Liver (tissue), 3 donors: Measurements from ENCODE around the gene CCIN.
"Not testable (repeated sequence)": the region's sequence is repeated elsewhere in the genome, so short reads cannot be mapped to it uniquely, and the experiment has no call there.

Experiments
- EGR1 ChIP-seq, 2 donors: IDR thresholded peaks; 2 replicates each; pipeline ENCODE4 v1.6.1; 2016 to 2018; ENCODE audit warnings: antibody characterized with exemption in 2 of 2, low read depth in 2 of 2
- FOXA1 ChIP-seq: IDR thresholded peaks from 2 replicates; pipeline ENCODE4 v1.6.1; 2016; ENCODE audit warnings: antibody characterized with exemption
- GABPA ChIP-seq, 2 donors: IDR thresholded peaks in 1 of 2; conservative IDR thresholded peaks in 1 of 2; 2 replicates each; pipeline ENCODE4 v1.6.1; 2016; ENCODE audit warnings: antibody characterized with exemption in 2 of 2, mild to moderate bottlenecking in 1 of 2, moderate library complexity in 1 of 2
- JUND ChIP-seq, 2 donors: IDR thresholded peaks; 2 replicates each; pipeline ENCODE4 v1.6.1; 2016; ENCODE audit warnings: antibody characterized with exemption in 2 of 2
- TF ChIP-seq, protein P1 (sequence below): fragments of 150-350 bp; IDR thresholded peaks from 2 replicates; pipeline ENCODE4 v1.5.1; 2017; ENCODE audit warnings: improper control_type of control experiment, low read depth, low read length; ENCODE audit not compliant: missing input control
- TF ChIP-seq, protein P2 (sequence below): IDR thresholded peaks from 2 replicates; pipeline ENCODE4 v1.6.1; 2016; ENCODE audit warnings: antibody characterized with exemption, mild to moderate bottlenecking
- TF ChIP-seq, protein P3 (sequence below): IDR thresholded peaks from 2 replicates; pipeline ENCODE4 v1.6.1; 2016; ENCODE audit warnings: antibody characterized with exemption
- donor health status: healthy.
- donor health status: healthy.

DNA sequence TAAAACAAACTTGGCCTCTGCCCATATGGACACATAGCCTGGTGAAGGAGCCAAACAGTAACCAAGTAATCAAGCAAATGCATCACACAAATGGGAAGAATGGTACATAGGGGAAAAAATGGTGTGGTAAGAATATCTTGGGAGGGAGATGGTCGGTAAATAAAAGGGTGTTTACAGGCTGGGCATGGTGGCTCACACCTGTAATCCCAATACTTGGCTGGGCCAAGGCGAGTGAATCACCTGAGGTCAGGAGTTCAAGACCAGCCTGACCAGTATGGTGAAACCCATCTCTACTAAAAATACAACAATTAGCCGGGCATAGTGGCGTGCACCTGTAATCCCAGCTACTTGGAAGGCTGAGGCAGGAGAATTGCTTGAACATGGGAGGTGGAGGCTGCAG lies 9.7 kb upstream of the CCIN start:
- TF ChIP-seq, protein P1, sequence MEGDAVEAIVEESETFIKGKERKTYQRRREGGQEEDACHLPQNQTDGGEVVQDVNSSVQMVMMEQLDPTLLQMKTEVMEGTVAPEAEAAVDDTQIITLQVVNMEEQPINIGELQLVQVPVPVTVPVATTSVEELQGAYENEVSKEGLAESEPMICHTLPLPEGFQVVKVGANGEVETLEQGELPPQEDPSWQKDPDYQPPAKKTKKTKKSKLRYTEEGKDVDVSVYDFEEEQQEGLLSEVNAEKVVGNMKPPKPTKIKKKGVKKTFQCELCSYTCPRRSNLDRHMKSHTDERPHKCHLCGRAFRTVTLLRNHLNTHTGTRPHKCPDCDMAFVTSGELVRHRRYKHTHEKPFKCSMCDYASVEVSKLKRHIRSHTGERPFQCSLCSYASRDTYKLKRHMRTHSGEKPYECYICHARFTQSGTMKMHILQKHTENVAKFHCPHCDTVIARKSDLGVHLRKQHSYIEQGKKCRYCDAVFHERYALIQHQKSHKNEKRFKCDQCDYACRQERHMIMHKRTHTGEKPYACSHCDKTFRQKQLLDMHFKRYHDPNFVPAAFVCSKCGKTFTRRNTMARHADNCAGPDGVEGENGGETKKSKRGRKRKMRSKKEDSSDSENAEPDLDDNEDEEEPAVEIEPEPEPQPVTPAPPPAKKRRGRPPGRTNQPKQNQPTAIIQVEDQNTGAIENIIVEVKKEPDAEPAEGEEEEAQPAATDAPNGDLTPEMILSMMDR: not testable (repeated sequence)
- TF ChIP-seq JUND (IDR thresholded peaks at IDR 0.05); GABPA (IDR thresholded peaks at IDR 0.05 in 1 of 2, conservative IDR thresholded peaks at IDR 0.05 in 1 of 2); EGR1 (IDR thresholded peaks at IDR 0.05; ENCODE audit: low read depth in 2 of 2); FOXA1: not testable (repeated sequence)
- TF ChIP-seq, protein P2, sequence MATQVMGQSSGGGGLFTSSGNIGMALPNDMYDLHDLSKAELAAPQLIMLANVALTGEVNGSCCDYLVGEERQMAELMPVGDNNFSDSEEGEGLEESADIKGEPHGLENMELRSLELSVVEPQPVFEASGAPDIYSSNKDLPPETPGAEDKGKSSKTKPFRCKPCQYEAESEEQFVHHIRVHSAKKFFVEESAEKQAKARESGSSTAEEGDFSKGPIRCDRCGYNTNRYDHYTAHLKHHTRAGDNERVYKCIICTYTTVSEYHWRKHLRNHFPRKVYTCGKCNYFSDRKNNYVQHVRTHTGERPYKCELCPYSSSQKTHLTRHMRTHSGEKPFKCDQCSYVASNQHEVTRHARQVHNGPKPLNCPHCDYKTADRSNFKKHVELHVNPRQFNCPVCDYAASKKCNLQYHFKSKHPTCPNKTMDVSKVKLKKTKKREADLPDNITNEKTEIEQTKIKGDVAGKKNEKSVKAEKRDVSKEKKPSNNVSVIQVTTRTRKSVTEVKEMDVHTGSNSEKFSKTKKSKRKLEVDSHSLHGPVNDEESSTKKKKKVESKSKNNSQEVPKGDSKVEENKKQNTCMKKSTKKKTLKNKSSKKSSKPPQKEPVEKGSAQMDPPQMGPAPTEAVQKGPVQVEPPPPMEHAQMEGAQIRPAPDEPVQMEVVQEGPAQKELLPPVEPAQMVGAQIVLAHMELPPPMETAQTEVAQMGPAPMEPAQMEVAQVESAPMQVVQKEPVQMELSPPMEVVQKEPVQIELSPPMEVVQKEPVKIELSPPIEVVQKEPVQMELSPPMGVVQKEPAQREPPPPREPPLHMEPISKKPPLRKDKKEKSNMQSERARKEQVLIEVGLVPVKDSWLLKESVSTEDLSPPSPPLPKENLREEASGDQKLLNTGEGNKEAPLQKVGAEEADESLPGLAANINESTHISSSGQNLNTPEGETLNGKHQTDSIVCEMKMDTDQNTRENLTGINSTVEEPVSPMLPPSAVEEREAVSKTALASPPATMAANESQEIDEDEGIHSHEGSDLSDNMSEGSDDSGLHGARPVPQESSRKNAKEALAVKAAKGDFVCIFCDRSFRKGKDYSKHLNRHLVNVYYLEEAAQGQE: not testable (repeated sequence)
- TF ChIP-seq, protein P3, sequence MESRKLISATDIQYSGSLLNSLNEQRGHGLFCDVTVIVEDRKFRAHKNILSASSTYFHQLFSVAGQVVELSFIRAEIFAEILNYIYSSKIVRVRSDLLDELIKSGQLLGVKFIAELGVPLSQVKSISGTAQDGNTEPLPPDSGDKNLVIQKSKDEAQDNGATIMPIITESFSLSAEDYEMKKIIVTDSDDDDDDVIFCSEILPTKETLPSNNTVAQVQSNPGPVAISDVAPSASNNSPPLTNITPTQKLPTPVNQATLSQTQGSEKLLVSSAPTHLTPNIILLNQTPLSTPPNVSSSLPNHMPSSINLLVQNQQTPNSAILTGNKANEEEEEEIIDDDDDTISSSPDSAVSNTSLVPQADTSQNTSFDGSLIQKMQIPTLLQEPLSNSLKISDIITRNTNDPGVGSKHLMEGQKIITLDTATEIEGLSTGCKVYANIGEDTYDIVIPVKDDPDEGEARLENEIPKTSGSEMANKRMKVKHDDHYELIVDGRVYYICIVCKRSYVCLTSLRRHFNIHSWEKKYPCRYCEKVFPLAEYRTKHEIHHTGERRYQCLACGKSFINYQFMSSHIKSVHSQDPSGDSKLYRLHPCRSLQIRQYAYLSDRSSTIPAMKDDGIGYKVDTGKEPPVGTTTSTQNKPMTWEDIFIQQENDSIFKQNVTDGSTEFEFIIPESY: not testable (repeated sequence)
